ENCODE results near the gene MYEOV. TPM values are rescaled to one million over a fixed set of nuclear protein-coding genes. Genes with fewer than 3 reads are reported as not detected.

Gene MYEOV
- total and polyA plus RNA-seq, 4 experiments from 2014 or later: not detected

GRCh38 chr11:69312453-69313404 is 18.8 kb downstream of the MYEOV start:
- intact Hi-C loops (cut with micrococcal nuclease): no loop called here
- Mint-ChIP-seq H3K9me3 (peaks cover 0 to 3% (median 0%) of the 10 kb centered on the region in 8 donors), H3K27ac (peak overlapping the region in 2 of 7 donors; percentile 18 to 57), H3K4me3 (peak overlapping the region in 2 of 8 donors; percentile 4 to 27), H3K4me1 (peaks cover 25 to 48% (median 38%) of the 10 kb centered on the region in 4 donors), H3K27me3 (no peaks in the 10 kb centered on the region), H3K36me3 (no peaks in the 10 kb centered on the region)
- Histone ChIP-seq H3K4me3 (ENCODE audit: low read length in 2 of 2) (no peak overlapping the region), H3K27ac (ENCODE audit: low read depth, low read length) (no peak overlapping the region), H3K36me3 (ENCODE audit: insufficient read depth, low read length) (no peaks in the 10 kb centered on the region), H3K9me3 (ENCODE audit: control insufficient read depth in 1 of 2, low read length in 2 of 2) (no peaks in the 10 kb centered on the region), H3K4me1 (ENCODE audit: insufficient read depth, low read length) (peaks cover 33% of the 10 kb centered on the region), H3K27me3 (ENCODE audit: insufficient read depth, low read length) (no peaks in the 10 kb centered on the region)
- ChIA-PET POLR2A (ENCODE audit: partially characterized antibody) (interaction anchor here (0.7 to 1.5 kb wide), 4 partner anchors 14 to 21 kb away, joined by 3 to 13 read pairs (median 4); no protein-coding TSS in a partner anchor), CTCF (ENCODE audit: partially characterized antibody) (interaction anchor here (1.0 to 1.4 kb wide), 2 partner anchors 8 to 358 kb away, joined by 3 to 6 read pairs; no protein-coding TSS in a partner anchor)
- no peak for DNase-seq

- intact Hi-C loops (cut with micrococcal nuclease): no loop called here
- Histone ChIP-seq H3K27ac (ENCODE audit: low read depth, low read length) (no peak overlapping the region), H3K9me3 (ENCODE audit: control insufficient read depth in 1 of 2, low read length in 2 of 2) (no peaks in the 10 kb centered on the region), H3K36me3 (ENCODE audit: insufficient read depth, low read length) (no peaks in the 10 kb centered on the region), H3K4me3 (ENCODE audit: low read length in 2 of 2) (no peak overlapping the region), H3K27me3 (ENCODE audit: insufficient read depth, low read length) (no peaks in the 10 kb centered on the region), H3K4me1 (ENCODE audit: insufficient read depth, low read length) (peaks cover 37% of the 10 kb centered on the region)
- Mint-ChIP-seq H3K4me3 (no peak overlapping the region), H3K9me3 (peaks cover 0 to 3% (median 0%) of the 10 kb centered on the region in 8 donors), H3K27ac (no peak overlapping the region), H3K4me1 (peaks cover 27 to 46% (median 36%) of the 10 kb centered on the region in 4 donors), H3K36me3 (no peaks in the 10 kb centered on the region), H3K27me3 (no peaks in the 10 kb centered on the region)
- ChIA-PET POLR2A (ENCODE audit: partially characterized antibody) (no interaction called here), CTCF (ENCODE audit: partially characterized antibody) (no interaction called here)
- DNase-seq: no peak
Observed at GRCh38 chr11:69313992-69314391, 20.0 kb downstream of the MYEOV start.

GRCh38 chr11:69314555-69314954 is 20.6 kb downstream of the MYEOV start:
- H3K36me3 ChIP-seq (ENCODE audit: insufficient read depth, low read length): no peaks in the 10 kb centered on the region
- Mint-ChIP-seq H3K4me3 (no peak overlapping the region), H3K9me3 (peaks cover 0 to 3% (median 0%) of the 10 kb centered on the region in 8 donors), H3K4me1 (peaks cover 28 to 44% (median 35%) of the 10 kb centered on the region in 4 donors), H3K36me3 (no peaks in the 10 kb centered on the region), H3K27ac (no peak overlapping the region), H3K27me3 (no peaks in the 10 kb centered on the region)
- ChIA-PET CTCF (ENCODE audit: partially characterized antibody) (interaction anchor here (1.5 kb wide), 1 partner anchor 22 kb away, joined by 4 read pairs; no protein-coding TSS in a partner anchor), POLR2A (ENCODE audit: partially characterized antibody) (no interaction called here)
- intact Hi-C loops (cut with micrococcal nuclease): no loop called here
- H3K27ac ChIP-seq (ENCODE audit: low read depth, low read length): no peak overlapping the region
- no peak for DNase-seq
- H3K9me3 ChIP-seq (ENCODE audit: control insufficient read depth in 1 of 2, low read length in 2 of 2): no peaks in the 10 kb centered on the region
- no peaks in the 10 kb centered on the region for H3K27me3 ChIP-seq (ENCODE audit: insufficient read depth, low read length)
- H3K4me1 ChIP-seq (ENCODE audit: insufficient read depth, low read length): peaks cover 37% of the 10 kb centered on the region
- H3K4me3 ChIP-seq (ENCODE audit: low read length in 2 of 2): no peak overlapping the region

GRCh38 chr11:69316956-69317355 is 23.0 kb downstream of the MYEOV start:
- H3K36me3 ChIP-seq (ENCODE audit: insufficient read depth, low read length): no peaks in the 10 kb centered on the region
- H3K36me3 Mint-ChIP-seq: no peaks in the 10 kb centered on the region
- H3K27me3 Mint-ChIP-seq: no peaks in the 10 kb centered on the region
- peaks cover 0 to 3% (median 0%) of the 10 kb centered on the region in 8 donors for H3K9me3 Mint-ChIP-seq
- peak overlapping the region in 1 of 7 donors; percentile 14 for H3K27ac Mint-ChIP-seq
- intact Hi-C loops (cut with micrococcal nuclease): no loop called here
- no peak overlapping the region for H3K4me3 Mint-ChIP-seq
- no peak overlapping the region for H3K4me3 ChIP-seq (ENCODE audit: low read length in 2 of 2)
- no peak for DNase-seq
- H3K4me1 ChIP-seq (ENCODE audit: insufficient read depth, low read length): peaks cover 15% of the 10 kb centered on the region
- POLR2A ChIA-PET (ENCODE audit: partially characterized antibody): no interaction called here
- CTCF ChIA-PET (ENCODE audit: partially characterized antibody): interaction anchor here (1.4 kb wide), 1 partner anchor 20 kb away, joined by 3 read pairs; no protein-coding TSS in a partner anchor
- no peaks in the 10 kb centered on the region for H3K9me3 ChIP-seq (ENCODE audit: control insufficient read depth in 1 of 2, low read length in 2 of 2)
- no peaks in the 10 kb centered on the region for H3K27me3 ChIP-seq (ENCODE audit: insufficient read depth, low read length)
- H3K4me1 Mint-ChIP-seq: peaks cover 12 to 22% (median 15%) of the 10 kb centered on the region in 4 donors
- no peak overlapping the region for H3K27ac ChIP-seq (ENCODE audit: low read depth, low read length)

GRCh38 chr11:69317401-69318092 is 23.6 kb downstream of the MYEOV start:
- no peaks in the 10 kb centered on the region for H3K27me3 Mint-ChIP-seq
- H3K36me3 Mint-ChIP-seq: no peaks in the 10 kb centered on the region
- no peak overlapping the region for H3K4me3 Mint-ChIP-seq
- CTCF ChIA-PET (ENCODE audit: partially characterized antibody): interaction anchor here (1.4 kb wide), 1 partner anchor 19 kb away, joined by 3 read pairs; no protein-coding TSS in a partner anchor
- intact Hi-C loops (cut with micrococcal nuclease): no loop called here
- Histone ChIP-seq H3K36me3 (ENCODE audit: insufficient read depth, low read length) (no peaks in the 10 kb centered on the region), H3K4me1 (ENCODE audit: insufficient read depth, low read length) (peaks cover 10% of the 10 kb centered on the region), H3K9me3 (ENCODE audit: control insufficient read depth in 1 of 2, low read length in 2 of 2) (no peaks in the 10 kb centered on the region), H3K27ac (ENCODE audit: low read depth, low read length) (no peak overlapping the region), H3K27me3 (ENCODE audit: insufficient read depth, low read length) (no peaks in the 10 kb centered on the region), H3K4me3 (ENCODE audit: low read length in 2 of 2) (no peak overlapping the region)
- H3K27ac Mint-ChIP-seq: no peak overlapping the region
- peaks cover 0 to 3% (median 0%) of the 10 kb centered on the region in 8 donors for H3K9me3 Mint-ChIP-seq
- POLR2A ChIA-PET (ENCODE audit: partially characterized antibody): no interaction called here
- no peak for DNase-seq
- H3K4me1 Mint-ChIP-seq: peaks cover 8 to 16% (median 10%) of the 10 kb centered on the region in 4 donors

- Mint-ChIP-seq H3K36me3 (no peaks in the 10 kb centered on the region), H3K9me3 (peaks cover 0 to 3% (median 0%) of the 10 kb centered on the region in 8 donors), H3K27ac (no peak overlapping the region), H3K27me3 (no peaks in the 10 kb centered on the region), H3K4me3 (no peak overlapping the region), H3K4me1 (peaks cover 7 to 13% (median 8%) of the 10 kb centered on the region in 4 donors)
- no peak overlapping the region for H3K4me3 ChIP-seq (ENCODE audit: low read length in 2 of 2)
- no peak overlapping the region for H3K27ac ChIP-seq (ENCODE audit: low read depth, low read length)
- no peaks in the 10 kb centered on the region for H3K27me3 ChIP-seq (ENCODE audit: insufficient read depth, low read length)
- intact Hi-C loops (cut with micrococcal nuclease): no loop called here
- peaks cover 5% of the 10 kb centered on the region for H3K4me1 ChIP-seq (ENCODE audit: insufficient read depth, low read length)
- no peaks in the 10 kb centered on the region for H3K36me3 ChIP-seq (ENCODE audit: insufficient read depth, low read length)
- H3K9me3 ChIP-seq (ENCODE audit: control insufficient read depth in 1 of 2, low read length in 2 of 2): no peaks in the 10 kb centered on the region
- ChIA-PET CTCF (ENCODE audit: partially characterized antibody) (no interaction called here), POLR2A (ENCODE audit: partially characterized antibody) (no interaction called here)
- DNase-seq: no peak
Observed at GRCh38 chr11:69318093-69318420, 24.1 kb downstream of the MYEOV start.
